ENCODE measurements around the gene CALY.

CALY gene

GRCh38 chr10:133366130-133366478 is 29.4 kb upstream of the CALY start:
- DNase-seq = no peak

- DNase-seq = no peak
Measured at GRCh38 chr10:133365461-133366129, 28.9 kb upstream of the CALY start.

GRCh38 chr10:133364645-133365431 is 28.1 kb upstream of the CALY start:
- no peak for DNase-seq

GRCh38 chr10:133362846-133363245 is 26.1 kb upstream of the CALY start:
- DNase-seq = no peak

GRCh38 chr10:133361773-133362441 is 25.2 kb upstream of the CALY start:
- DNase-seq = no peak

- DNase-seq = no peak
Measured at GRCh38 chr10:133361227-133361626, 24.5 kb upstream of the CALY start.

DNA sequence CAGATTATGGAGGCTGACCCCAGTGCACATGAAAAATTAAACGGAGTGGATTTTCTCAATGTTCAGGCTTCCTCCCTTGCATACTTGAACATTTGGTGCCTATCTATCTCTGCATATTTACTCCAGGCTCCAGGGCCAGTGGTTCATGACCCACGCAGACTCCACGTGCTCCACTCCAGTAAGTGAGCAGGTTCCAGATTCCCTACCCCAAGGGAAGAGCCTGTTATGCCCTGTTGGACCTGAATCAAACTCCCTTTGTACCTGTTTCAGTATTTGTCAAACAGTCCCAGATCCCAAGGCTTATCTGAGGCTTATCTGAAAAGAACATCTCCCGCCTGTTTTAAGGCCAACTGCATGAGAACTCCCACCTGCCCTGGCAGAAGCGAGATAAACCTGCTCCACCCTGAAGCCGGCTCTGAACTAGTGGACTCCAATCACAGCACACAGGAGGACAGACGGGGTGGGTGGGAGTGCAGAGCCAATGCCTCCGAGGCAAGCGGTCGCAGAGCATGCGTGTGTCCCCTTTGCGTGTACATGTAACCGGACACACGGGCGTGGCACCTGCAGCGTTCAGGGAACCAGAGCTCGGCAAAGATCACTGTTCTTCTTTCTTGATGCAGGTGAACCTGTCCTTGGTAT is 23.4 kb upstream of the CALY start:
- DNase-seq = no peak

GRCh38 chr10:133359554-133359971 is 22.9 kb upstream of the CALY start:
- peak; percentile 20 for DNase-seq

- no peak for DNase-seq
Measured at GRCh38 chr10:133358925-133359310, 22.2 kb upstream of the CALY start.

GRCh38 chr10:133358162-133358924 is 21.6 kb upstream of the CALY start:
- no peak for DNase-seq

- DNase-seq = peak; percentile 60
Measured at GRCh38 chr10:133357285-133358161, 20.8 kb upstream of the CALY start, which contains the start of gene FUOM. TSS of gene FUOM (minus strand) at chr10:133358019. CDS start at chr10:133358007, 12 bp downstream.

- no peak for DNase-seq
Measured at GRCh38 chr10:133356549-133357284, 20.0 kb upstream of the CALY start.

DNA sequence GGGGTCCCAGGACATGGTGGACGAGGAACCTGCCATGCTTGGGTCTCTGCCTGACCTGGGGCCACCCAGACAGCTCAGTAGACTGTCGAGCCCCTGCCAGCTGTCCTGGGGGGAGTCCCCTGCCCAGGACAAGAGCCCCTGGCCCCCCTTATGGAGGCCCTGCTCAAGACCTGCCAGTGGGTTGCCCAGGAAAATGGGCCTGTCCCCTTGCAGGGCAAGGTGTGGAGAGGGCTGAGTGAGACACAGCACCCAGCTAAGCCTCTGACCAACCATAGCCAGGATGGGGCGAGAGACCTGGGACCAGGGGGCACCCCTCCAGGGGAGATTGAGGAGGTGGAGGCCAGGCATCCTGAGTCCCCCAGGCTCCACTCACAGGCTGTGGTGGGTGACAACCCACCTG is 19.3 kb upstream of the CALY start:
- no peak for DNase-seq

DNA sequence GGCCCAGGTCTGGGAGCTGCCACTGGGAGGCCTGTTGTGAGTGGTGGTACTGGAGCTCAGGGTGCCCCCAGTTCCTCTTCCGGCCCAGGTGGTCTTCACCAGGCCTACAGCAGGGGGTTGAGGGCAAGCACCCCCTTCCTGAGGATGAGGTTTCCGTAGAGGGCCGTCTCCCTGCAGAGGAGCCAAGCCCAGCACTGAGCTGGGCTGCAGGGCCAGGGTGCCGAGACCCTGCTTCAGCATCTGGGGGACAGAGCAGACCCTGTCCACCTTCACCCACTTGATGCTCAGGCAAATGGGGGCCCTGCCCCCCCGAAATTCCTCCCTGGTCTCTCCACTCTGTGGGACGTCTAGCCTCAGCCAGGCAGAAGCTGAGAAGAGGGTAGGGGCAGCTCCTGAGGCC is 18.6 kb upstream of the CALY start:
- no peak for DNase-seq

GRCh38 chr10:133354672-133355240 is 18.1 kb upstream of the CALY start:
- no peak for DNase-seq

- no peak for DNase-seq
Measured at GRCh38 chr10:133353988-133354605, 17.4 kb upstream of the CALY start.

DNA sequence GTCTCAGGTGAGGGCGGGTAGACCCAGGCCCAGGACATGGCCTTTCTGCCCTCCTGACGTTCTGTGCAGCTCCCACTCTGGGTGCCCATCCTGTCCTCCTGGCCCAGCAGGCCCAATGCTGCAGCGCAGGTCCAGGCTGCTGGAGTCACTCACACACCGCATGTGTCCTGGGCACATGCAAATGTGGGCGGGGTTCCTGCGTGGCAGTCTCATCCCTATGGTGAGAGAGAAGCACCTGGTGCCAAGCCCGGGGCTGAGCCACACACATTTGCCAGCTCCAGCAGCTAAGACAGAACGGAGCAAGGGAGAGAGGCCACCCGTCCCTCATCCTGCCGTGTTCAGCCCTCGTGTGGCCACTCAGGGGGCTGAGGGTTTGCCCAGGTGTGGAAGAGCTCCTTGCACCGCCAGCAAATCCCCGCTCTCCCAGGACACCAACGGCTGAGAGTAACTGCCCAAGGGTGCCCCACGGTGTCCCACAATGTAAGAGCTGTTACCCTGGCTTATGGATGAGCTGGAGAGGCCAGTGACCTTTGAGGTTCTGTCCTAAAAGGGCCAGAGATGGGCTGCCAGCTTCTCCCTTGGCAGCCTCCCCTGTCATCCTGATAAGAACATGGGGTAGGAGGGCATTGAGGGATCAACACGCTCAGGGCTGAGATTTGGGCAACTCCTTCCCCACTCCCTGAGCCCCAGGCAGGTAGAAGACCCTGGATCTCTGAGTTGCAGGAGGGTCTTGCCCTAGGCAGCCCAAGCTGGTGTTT is 16.7 kb upstream of the CALY start:
- DNase-seq = no peak

DNA sequence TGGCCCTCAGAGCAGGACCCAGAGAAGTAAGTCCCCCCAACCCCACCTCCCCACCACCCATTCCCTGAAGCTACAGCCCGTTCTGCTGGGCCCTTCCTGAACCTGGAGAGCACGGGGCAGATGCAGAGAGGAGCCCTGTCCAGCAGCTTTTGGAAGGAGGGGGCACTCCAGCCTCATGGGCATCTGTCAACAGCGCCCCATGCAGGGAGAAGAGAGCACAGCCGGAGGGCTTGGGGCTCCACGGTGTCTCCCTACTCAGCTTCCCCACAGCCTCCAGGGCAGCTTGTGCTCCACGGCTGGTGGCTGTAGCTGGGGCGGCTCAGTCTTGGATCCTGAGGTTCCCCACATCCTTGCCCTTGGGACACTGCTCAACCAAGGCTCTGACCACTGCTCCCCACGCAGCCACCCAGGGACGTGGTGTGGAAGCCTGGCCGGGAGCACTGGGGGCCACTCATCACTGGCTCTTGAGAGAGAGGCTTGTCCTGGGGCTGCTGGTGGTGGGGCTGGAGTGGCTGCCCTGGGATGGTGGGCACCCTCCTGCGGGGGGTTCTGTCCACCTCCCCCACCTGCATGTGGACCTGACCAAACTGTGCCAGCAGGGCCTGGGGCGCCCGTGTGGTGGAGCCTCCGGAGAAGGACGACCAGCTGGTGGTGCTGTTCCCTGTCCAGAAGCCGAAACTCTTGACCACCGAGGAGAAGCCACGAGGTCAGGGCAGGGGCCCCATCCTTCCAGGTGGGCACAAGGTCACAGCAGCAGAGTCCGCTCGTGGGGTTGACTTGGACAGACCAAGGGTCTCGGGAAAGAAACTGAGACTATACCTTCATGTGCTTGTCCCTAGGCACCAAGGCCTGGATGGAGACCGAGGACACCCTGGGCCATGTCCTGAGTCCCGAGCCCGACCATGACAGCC is 15.0 kb upstream of the CALY start:
- DNase-seq = no peak
